WTC11 (cell line): Measurements from ENCODE around the gene RPUSD2. TPM values are rescaled to one million over a fixed set of nuclear protein-coding genes. Genes with fewer than 3 reads are reported as not detected.

Experiments used
- ATAC-seq: fragments of 200-7000 bp; cut with Tn5 transposase; 2 replicates; pipeline ENCODE4 v1.10.0; 2021; ENCODE audit warnings: mild to moderate bottlenecking, moderate library complexity
- CTCF ChIA-PET: fragments of 300-600 bp; sonication (Branson Sonifier 250); formaldehyde crosslinking; loops from one replicate; lab custom pipeline; 2021; ENCODE audit warnings: antibody characterized with exemption; lab: Charles Lee
- POLR2A ChIA-PET: fragments of 350-600 bp; sonication (Branson Sonifier 250); formaldehyde crosslinking; loops from one replicate; lab custom pipeline; 2021; ENCODE audit warnings: antibody characterized with exemption; lab: Charles Lee
- DNase-seq: peaks from one replicate; pipeline ENCODE4 v3.0.0; 2021; ENCODE audit warnings: low spot score
- H3K27ac Mint-ChIP-seq: 2 replicates; pipeline ENCODE4 v1.8.0; 2021; ENCODE audit warnings: mixed read lengths
- H3K27me3 Mint-ChIP-seq: 2 replicates; pipeline ENCODE4 v1.8.0; 2021; ENCODE audit warnings: low read depth, mild to moderate bottlenecking, moderate library complexity, mixed read lengths
- H3K36me3 Mint-ChIP-seq: 2 replicates; pipeline ENCODE4 v1.8.0; 2021; ENCODE audit warnings: mixed read lengths
- H3K4me1 Mint-ChIP-seq: 2 replicates; pipeline ENCODE4 v1.8.0; 2022; ENCODE audit warnings: mixed read lengths
- H3K4me3 Mint-ChIP-seq: 2 replicates; pipeline ENCODE4 v1.8.0; 2021; ENCODE audit warnings: mild to moderate bottlenecking, moderate library complexity, mixed read lengths
- H3K9me3 Mint-ChIP-seq: 2 replicates; pipeline ENCODE4 v1.8.0; 2021; ENCODE audit warnings: mixed read lengths
- ATF1 ChIP-seq: sonication (generic); formaldehyde crosslinking; IDR thresholded peaks from 2 replicates; pipeline ENCODE4 v1.8.1; 2023; ENCODE audit warnings: mild to moderate bottlenecking, moderate library complexity, missing genetic modification reagents
- FOXK1 ChIP-seq: sonication (generic); formaldehyde crosslinking; IDR thresholded peaks from 2 replicates; pipeline ENCODE4 v1.8.0; 2022; ENCODE audit warnings: mild to moderate bottlenecking, moderate library complexity, missing genetic modification reagents
- GTF2I ChIP-seq: fragments of 250-450 bp; sonication (Bioruptor Pico); conservative IDR thresholded peaks from 2 replicates; pipeline ENCODE4 v1.4.0; 2021; ENCODE audit warnings: mild to moderate bottlenecking
- KAT7 ChIP-seq: sonication (generic); formaldehyde crosslinking; IDR thresholded peaks from 2 replicates; pipeline ENCODE4 v1.8.1; 2023; ENCODE audit warnings: missing genetic modification reagents, mild to moderate bottlenecking, borderline replicate concordance
- NFATC4 ChIP-seq: fragments of 250-450 bp; sonication (Bioruptor Pico); IDR thresholded peaks from 2 replicates; pipeline ENCODE4 v1.9.0; 2021; ENCODE audit warnings: mild to moderate bottlenecking
- OVOL2 ChIP-seq: fragments of 250-450 bp; sonication (Bioruptor Pico); IDR thresholded peaks from 2 replicates; pipeline ENCODE4 v1.9.0; 2021; ENCODE audit warnings: mild to moderate bottlenecking, borderline replicate concordance
- RORB ChIP-seq: fragments of 250-450 bp; sonication (Bioruptor Pico); IDR thresholded peaks from 2 replicates; pipeline ENCODE4 v1.9.0; 2021; ENCODE audit warnings: mild to moderate bottlenecking
- SOX15 ChIP-seq: fragments of 250-450 bp; sonication (Bioruptor Pico); IDR thresholded peaks from 2 replicates; pipeline ENCODE4 v1.9.0; 2021; ENCODE audit warnings: mild to moderate bottlenecking
- TCF7 ChIP-seq: sonication (generic); formaldehyde crosslinking; IDR thresholded peaks from 2 replicates; pipeline ENCODE4 v1.8.0; 2022; ENCODE audit warnings: mild to moderate bottlenecking, low read depth, missing genetic modification reagents, moderate library complexity
- ZBTB21 ChIP-seq: sonication (generic); formaldehyde crosslinking; IDR thresholded peaks from 2 replicates; pipeline ENCODE4 v1.8.1; 2023; ENCODE audit warnings: mild to moderate bottlenecking, missing genetic modification reagents, borderline replicate concordance
- ZNF232 ChIP-seq: sonication (generic); formaldehyde crosslinking; IDR thresholded peaks from 2 replicates; pipeline ENCODE4 v1.8.0; 2022; ENCODE audit warnings: mild to moderate bottlenecking, missing genetic modification reagents
- ZNF263 ChIP-seq: sonication (generic); formaldehyde crosslinking; IDR thresholded peaks from 2 replicates; pipeline ENCODE4 v1.8.1; 2022; ENCODE audit warnings: low read depth, mild to moderate bottlenecking, moderate library complexity, missing genetic modification reagents
- ZNF671 ChIP-seq: fragments of 250-450 bp; sonication (Bioruptor Pico); IDR thresholded peaks from 2 replicates; pipeline ENCODE4 v1.8.0; 2021; ENCODE audit warnings: mild to moderate bottlenecking
- total RNA-seq: library from RNA; stranded (reverse); gene quantifications from 3 replicates; pipeline ENCODE4 v1.2.3, GENCODE V29; 2021
- TF ChIP-seq, protein P1 (sequence below): fragments of 200-600 bp; IDR thresholded peaks from 2 replicates; pipeline ENCODE4 v1.8.0; 2022; ENCODE audit warnings: antibody characterized with exemption
- TF ChIP-seq, protein P2 (sequence below): sonication (generic); formaldehyde crosslinking; IDR thresholded peaks from 2 replicates; pipeline ENCODE4 v1.8.1; 2023; ENCODE audit warnings: mild to moderate bottlenecking, missing genetic modification reagents, moderate library complexity
- TF ChIP-seq, protein P3 (sequence below): sonication (generic); formaldehyde crosslinking; conservative IDR thresholded peaks from 2 replicates; pipeline ENCODE4 v1.8.1; 2023; ENCODE audit warnings: mild to moderate bottlenecking, low read depth, missing genetic modification reagents, moderate library complexity
- TF ChIP-seq, protein P4 (sequence below): sonication (generic); formaldehyde crosslinking; IDR thresholded peaks from 2 replicates; pipeline ENCODE4 v1.8.1; 2023; ENCODE audit warnings: mild to moderate bottlenecking, moderate library complexity, missing genetic modification reagents
- TF ChIP-seq, protein P5 (sequence below): fragments of 250-450 bp; sonication (Bioruptor Pico); IDR thresholded peaks from 2 replicates; pipeline ENCODE4 v1.8.0; 2021; ENCODE audit warnings: mild to moderate bottlenecking
- TF ChIP-seq, protein P6 (sequence below): sonication (generic); formaldehyde crosslinking; IDR thresholded peaks from 2 replicates; pipeline ENCODE4 v1.8.0; 2022; ENCODE audit warnings: mild to moderate bottlenecking, missing genetic modification reagents

Gene RPUSD2
- total RNA-seq, 1 experiment from 2014 or later = 30.8 TPM

DNA sequence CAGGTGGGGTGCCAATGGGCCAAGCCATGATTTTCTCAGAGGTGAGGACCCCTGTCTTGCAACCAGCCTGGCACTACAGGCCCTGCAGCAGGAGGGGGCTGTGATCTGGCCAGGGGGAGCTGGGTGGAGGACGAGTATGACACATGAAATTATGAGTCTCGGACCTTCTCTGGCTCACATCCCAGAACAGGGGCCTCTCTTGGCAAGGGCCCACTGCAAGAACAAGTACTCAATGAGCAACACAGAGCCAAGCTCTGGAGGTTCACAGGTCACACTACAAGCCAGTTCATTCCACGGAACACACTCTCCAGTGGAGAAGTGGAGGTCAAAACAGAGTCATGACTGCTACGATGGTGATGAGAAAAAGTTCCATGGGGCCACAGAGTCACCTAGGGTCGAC lies 32.6 kb upstream of the RPUSD2 start (continued):
- TF ChIP-seq ZNF671 (CRISPR knock-in tag) (no peak), ATF1 (CRISPR knock-in tag) (no peak), OVOL2 (no peak), TCF7 (no peak)
- TF ChIP-seq, protein P1, sequence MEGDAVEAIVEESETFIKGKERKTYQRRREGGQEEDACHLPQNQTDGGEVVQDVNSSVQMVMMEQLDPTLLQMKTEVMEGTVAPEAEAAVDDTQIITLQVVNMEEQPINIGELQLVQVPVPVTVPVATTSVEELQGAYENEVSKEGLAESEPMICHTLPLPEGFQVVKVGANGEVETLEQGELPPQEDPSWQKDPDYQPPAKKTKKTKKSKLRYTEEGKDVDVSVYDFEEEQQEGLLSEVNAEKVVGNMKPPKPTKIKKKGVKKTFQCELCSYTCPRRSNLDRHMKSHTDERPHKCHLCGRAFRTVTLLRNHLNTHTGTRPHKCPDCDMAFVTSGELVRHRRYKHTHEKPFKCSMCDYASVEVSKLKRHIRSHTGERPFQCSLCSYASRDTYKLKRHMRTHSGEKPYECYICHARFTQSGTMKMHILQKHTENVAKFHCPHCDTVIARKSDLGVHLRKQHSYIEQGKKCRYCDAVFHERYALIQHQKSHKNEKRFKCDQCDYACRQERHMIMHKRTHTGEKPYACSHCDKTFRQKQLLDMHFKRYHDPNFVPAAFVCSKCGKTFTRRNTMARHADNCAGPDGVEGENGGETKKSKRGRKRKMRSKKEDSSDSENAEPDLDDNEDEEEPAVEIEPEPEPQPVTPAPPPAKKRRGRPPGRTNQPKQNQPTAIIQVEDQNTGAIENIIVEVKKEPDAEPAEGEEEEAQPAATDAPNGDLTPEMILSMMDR = no peak

DNA sequence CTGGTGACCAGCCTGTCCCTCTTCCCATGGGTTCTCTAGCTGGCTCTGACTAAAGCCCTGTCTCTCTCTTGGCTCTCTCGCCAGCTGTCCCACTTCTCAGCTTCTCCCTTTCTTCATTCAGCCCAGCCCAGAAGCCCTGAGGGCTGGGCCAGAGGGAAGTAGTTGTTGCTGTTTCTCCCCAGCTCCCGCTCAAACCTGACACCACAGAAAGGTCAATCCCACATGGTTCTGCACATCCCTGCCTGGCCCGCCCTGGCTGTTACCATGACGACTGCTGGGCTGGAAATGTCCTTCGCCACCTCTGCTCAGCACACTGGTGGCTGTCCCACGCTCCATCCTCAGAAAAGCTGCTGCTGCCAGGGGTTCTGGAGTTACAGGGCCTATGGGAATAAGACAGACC lies 30.1 kb upstream of the RPUSD2 start:
- Mint-ChIP-seq H3K27me3 (no peaks in the 10 kb centered on the region; the same call in 1 of the 2 replicates), H3K4me1 (no peaks in the 10 kb centered on the region), H3K36me3 (no peaks in the 10 kb centered on the region), H3K27ac (peak overlapping the region; percentile 7; the same call in 1 of the 2 replicates), H3K9me3 (no peaks in the 10 kb centered on the region), H3K4me3 (no peak overlapping the region)
- peak; percentile 44 for ATAC-seq
- TF ChIP-seq, protein P2, sequence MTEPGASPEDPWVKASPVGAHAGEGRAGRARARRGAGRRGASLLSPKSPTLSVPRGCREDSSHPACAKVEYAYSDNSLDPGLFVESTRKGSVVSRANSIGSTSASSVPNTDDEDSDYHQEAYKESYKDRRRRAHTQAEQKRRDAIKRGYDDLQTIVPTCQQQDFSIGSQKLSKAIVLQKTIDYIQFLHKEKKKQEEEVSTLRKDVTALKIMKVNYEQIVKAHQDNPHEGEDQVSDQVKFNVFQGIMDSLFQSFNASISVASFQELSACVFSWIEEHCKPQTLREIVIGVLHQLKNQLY = no peak
- TF ChIP-seq ZNF232 (CRISPR knock-in tag) (no peak), FOXK1 (CRISPR knock-in tag) (no peak), GTF2I (no peak), ZNF671 (CRISPR knock-in tag) (no peak), ZBTB21 (CRISPR knock-in tag) (no peak)
- ChIA-PET POLR2A (no interaction called here), CTCF (interaction anchor here (0.6 kb wide), 2 partner anchors 15 to 89 kb away, joined by 3 read pairs; no protein-coding TSS in a partner anchor)
- DNase-seq = peak; percentile 24

DNA sequence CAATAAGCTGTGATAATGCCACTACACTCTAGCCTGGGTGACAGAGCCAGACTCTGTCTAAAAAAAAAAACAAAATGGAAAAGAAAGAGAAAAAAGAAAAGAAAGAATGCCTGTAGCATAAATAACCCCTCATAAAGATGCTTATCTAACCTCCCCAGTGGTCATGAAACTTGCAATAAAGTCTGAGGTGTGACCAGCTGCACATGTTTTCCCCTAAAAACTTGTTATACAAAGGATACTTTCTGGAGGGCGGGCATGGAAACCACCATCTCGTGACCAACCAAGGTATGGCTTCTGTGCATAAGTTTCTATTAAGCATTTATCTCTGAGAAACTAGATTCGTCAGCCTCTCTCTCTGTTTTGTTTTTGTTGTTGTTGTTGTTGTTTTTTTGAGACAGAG lies 26.0 kb upstream of the RPUSD2 start:
- Mint-ChIP-seq H3K27me3 (no peaks in the 10 kb centered on the region), H3K36me3 (no peaks in the 10 kb centered on the region), H3K27ac (no peak overlapping the region), H3K9me3 (no peaks in the 10 kb centered on the region), H3K4me1 (no peaks in the 10 kb centered on the region), H3K4me3 (no peak overlapping the region)
- CTCF ChIA-PET = no interaction called here
- ATAC-seq (no peak), DNase-seq (no peak)
- POLR2A ChIA-PET = no interaction called here
- TF ChIP-seq, protein P3, sequence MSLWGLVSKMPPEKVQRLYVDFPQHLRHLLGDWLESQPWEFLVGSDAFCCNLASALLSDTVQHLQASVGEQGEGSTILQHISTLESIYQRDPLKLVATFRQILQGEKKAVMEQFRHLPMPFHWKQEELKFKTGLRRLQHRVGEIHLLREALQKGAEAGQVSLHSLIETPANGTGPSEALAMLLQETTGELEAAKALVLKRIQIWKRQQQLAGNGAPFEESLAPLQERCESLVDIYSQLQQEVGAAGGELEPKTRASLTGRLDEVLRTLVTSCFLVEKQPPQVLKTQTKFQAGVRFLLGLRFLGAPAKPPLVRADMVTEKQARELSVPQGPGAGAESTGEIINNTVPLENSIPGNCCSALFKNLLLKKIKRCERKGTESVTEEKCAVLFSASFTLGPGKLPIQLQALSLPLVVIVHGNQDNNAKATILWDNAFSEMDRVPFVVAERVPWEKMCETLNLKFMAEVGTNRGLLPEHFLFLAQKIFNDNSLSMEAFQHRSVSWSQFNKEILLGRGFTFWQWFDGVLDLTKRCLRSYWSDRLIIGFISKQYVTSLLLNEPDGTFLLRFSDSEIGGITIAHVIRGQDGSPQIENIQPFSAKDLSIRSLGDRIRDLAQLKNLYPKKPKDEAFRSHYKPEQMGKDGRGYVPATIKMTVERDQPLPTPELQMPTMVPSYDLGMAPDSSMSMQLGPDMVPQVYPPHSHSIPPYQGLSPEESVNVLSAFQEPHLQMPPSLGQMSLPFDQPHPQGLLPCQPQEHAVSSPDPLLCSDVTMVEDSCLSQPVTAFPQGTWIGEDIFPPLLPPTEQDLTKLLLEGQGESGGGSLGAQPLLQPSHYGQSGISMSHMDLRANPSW (CRISPR knock-in tag) = no peak
- TF ChIP-seq RORB (CRISPR knock-in tag) = no peak
- no peak for TF ChIP-seq KAT7 (CRISPR knock-in tag)
- TF ChIP-seq ZNF263 = no peak
- TF ChIP-seq, protein P4, sequence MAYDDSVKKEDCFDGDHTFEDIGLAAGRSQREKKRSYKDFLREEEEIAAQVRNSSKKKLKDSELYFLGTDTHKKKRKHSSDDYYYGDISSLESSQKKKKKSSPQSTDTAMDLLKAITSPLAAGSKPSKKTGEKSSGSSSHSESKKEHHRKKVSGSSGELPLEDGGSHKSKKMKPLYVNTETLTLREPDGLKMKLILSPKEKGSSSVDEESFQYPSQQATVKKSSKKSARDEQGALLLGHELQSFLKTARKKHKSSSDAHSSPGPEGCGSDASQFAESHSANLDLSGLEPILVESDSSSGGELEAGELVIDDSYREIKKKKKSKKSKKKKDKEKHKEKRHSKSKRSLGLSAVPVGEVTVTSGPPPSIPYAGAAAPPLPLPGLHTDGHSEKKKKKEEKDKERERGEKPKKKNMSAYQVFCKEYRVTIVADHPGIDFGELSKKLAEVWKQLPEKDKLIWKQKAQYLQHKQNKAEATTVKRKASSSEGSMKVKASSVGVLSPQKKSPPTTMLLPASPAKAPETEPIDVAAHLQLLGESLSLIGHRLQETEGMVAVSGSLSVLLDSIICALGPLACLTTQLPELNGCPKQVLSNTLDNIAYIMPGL = no peak
- TF ChIP-seq NFATC4 (CRISPR knock-in tag) = no peak
- TF ChIP-seq, protein P5, sequence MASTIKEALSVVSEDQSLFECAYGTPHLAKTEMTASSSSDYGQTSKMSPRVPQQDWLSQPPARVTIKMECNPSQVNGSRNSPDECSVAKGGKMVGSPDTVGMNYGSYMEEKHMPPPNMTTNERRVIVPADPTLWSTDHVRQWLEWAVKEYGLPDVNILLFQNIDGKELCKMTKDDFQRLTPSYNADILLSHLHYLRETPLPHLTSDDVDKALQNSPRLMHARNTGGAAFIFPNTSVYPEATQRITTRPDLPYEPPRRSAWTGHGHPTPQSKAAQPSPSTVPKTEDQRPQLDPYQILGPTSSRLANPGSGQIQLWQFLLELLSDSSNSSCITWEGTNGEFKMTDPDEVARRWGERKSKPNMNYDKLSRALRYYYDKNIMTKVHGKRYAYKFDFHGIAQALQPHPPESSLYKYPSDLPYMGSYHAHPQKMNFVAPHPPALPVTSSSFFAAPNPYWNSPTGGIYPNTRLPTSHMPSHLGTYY (CRISPR knock-in tag) = no peak
- TF ChIP-seq SOX15 = no peak
- TF ChIP-seq, protein P6, sequence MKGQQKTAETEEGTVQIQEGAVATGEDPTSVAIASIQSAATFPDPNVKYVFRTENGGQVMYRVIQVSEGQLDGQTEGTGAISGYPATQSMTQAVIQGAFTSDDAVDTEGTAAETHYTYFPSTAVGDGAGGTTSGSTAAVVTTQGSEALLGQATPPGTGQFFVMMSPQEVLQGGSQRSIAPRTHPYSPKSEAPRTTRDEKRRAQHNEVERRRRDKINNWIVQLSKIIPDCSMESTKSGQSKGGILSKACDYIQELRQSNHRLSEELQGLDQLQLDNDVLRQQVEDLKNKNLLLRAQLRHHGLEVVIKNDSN = no peak
